HG03354 (cell line): ENCODE results near the gene LPAR1.
"Not testable (repeated sequence)": the region's sequence is repeated elsewhere in the genome, so short reads cannot be mapped to it uniquely, and the experiment has no call there.

Source experiments
- ATAC-seq: cut with Tn5 transposase; IDR thresholded peaks from one replicate; pipeline ENCODE4 v1.9.1; 2021; ENCODE audit warnings: mild to moderate bottlenecking; ENCODE audit not compliant: unreplicated experiment, poor library complexity, severe bottlenecking

LPAR1 gene

DNA sequence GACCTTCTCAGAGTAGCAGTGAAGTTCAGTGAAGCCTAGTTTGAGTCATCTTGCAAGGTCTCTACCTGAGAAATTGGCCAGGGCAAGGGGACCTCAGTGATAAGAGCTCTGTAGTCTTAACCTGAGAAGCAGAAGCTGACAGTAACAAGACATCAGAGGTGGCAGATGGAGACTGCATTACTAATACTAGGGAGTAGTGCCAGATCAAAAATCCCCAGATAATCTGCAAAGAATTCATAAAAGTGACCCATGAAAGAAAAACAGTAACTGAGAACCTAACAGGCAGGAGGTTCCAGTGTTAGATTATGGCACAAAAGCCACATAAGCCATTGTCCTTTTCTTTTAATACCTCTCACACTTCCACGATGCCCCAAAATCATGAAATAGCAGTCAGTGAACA, 194.1 kb downstream of the LPAR1 start:
- no peak for ATAC-seq

DNA sequence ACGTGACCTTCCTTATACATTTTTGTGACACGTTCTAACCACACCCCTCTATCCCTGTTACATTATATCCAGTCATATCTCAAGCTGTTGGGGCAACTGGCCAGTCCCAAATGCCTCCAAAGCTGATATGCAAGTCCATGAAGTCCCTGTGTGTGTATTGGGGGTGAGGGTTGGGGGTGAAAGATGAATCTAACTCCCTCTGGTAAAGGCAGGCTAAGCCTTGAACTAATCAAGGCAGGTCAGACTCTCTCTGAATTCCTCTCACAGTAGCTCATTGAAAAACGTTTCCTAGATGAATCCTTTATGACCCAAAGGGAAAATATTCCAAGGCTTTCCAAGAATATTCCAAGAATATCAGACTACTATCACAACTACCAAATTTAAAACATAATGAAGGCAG, 195.3 kb downstream of the LPAR1 start:
- no peak for ATAC-seq

DNA sequence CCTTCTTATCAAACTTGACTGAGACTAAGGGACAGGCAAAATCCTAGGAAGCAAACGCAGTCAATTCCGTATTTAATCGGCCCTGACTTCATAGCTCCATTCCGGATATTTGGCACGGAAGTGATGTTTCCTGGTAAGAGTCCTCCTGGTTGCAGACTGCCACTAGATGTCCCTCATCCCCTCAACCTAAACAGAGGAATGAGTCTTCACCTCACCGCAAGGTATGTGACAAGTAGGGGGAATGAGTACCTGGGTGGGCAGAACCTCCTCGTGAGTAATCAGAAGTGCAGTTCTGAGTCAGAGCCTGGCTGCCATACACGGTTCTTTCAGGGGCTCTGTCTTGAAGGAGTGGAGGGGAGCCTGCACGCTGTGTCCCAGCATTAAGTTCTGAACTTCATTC, 196.1 kb downstream of the LPAR1 start:
- ATAC-seq = no peak

DNA sequence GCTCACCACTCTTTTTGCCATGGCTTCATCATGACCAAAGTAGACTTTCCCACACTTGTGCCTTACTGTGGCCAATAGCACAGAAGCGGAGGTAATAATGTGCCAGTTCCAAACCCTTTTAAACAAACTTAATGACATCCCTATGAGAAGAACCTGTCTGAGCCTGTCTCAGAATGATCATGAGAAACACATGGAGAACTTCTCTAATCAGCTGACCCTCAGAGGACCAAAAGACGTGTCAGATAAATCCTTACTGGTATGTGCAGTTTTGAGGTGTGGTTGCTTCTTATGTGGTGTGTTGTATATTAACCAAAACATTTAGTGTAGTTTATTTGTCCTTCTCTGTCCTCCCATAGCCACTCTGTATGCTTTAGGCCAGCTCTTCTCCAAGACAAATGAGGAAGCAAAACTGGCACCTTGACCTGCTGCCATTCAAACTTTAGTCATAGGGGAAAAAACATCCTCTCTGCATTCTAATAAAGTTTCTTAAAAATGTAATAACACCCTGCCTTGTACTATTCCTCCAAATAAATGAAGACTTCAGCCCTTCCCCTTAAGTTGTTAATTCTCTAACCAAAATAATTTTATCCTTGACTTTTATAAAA, 200.8 kb downstream of the LPAR1 start:
- ATAC-seq = no peak

DNA sequence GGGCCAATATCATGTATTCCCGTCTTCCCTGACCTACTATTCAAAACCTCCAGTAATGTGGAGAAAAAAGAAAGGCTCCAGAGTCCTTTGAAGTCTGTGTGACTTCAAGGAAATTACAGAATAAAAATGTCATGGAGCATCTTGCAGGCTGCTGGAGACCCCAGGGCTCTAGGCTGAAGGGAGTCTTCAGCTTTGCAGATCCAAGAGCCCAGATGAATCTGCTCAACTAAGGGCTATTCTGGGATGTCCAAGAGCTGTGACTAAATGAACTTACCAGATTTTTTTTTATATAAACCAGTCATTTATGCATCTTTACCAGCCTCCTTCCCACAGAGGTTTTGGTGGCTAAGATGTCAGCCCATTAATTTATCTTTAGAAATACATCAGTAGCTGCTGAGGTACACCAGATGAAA, 202.4 kb downstream of the LPAR1 start:
- ATAC-seq = no peak

DNA sequence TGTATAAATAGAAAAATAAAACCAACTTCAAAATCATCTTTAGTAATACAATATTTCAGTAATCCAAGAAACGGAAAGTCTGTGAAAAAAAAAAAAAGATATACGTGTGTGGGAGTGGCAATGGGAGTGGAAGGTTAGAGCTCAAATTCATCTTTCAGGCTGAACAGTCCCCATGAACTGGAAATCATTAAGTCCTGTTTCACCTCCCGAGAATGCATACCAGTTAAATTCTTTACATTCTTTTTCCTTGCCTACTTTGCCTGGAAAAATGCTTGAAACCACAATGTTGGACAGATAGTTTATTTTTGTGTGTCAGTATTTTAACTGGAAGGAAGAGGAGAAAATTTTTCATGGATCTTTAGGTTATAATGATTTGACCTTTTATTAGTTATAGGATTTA, 202.9 kb downstream of the LPAR1 start:
- ATAC-seq = no peak

DNA sequence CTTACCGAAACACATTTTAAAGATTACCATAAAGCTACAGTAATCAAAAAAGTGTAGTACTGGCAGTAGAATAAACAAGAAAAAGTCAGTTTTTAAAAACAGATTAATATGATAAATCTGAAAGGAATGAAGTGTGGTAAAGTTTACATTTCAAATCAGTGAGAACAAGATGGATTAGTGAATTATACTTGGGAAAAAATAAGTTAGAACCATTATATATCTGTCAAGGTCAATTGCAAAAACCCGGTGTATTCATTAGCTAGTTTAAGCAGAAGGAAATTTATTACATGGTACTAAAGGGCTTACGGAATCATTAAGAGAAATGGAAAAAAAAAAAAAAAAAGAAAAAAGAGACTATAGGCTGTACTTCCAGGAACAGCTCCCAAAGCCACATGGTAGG, 205.3 kb downstream of the LPAR1 start:
- ATAC-seq = no peak

DNA sequence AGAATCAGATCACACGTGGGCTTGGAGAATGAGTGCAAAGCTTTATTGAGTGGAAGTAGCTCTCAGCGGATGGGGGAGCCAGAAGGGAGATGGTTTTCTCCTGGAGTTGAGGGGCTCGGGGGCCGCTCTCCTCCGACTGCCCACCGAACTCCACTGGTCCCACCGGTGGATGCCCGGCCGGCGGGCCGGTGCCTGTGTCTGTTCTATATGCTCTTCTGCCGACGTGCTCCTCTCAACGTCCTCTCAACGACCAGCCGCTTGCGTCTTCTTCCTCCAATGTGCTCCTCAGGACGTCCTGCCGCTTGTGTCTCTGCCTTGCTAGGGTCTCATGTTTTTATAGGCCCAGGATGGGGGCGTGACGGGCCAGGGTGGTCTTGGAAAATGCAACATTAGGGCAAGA, 207.8 kb downstream of the LPAR1 start:
- ATAC-seq = no peak

DNA sequence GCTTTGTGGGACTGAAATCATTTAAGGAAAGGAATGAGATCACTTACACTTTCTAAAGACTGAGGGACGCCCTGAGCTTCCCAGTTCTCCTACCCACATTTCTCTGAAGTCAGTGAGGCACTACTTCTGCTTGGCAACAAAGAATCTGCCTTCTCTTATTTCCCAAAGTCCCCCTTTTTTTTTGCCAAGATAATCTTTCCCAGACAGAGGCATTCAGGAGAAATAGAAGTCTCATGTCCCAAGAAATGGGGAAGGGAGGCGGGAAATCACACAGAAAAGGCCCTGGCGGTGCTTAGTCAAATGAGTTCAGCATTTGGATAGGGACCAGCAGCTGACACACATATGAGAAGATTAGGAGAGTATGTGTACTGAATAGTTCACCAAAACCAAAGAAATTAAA, 210.0 kb downstream of the LPAR1 start:
- ATAC-seq = no peak

DNA sequence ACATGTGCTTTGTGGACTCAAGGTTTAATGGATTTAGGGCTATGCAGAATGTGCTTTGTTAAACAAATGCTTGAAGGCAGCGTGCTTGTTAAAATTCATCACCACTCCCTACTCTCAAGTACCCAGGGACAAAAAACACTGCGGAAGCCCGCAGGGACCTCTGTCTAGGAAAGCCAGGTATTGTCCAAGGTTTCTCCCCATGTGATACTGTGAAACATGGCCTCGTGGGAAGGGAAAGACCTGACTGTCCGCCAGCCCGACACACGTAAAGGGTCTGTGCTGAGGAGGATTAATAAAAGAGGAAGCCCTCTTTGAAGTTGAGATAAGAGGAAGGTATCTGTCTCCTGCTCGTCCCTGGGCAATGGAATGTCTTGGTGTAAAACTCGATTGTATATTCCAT, 211.9 kb downstream of the LPAR1 start:
- not testable (repeated sequence) for ATAC-seq

DNA sequence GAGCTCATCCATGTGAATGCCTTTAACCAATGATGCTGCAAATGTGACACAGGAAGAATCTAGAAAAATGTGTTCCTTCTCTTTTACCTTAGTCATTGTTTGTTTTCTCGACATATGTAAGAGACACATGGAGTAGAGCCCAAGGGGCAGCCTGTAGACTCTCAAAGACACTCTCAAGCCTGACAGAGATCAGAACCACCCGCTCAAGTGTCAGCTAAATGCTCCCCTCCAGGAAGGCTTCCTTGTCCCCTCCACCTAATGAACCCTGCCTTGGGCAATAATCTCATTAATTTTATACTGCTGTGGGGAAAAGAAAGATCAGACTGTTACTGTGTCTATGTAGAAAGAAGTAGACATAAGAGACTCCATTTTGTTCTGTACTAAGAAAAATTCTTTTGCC, 212.3 kb downstream of the LPAR1 start:
- no peak for ATAC-seq

DNA sequence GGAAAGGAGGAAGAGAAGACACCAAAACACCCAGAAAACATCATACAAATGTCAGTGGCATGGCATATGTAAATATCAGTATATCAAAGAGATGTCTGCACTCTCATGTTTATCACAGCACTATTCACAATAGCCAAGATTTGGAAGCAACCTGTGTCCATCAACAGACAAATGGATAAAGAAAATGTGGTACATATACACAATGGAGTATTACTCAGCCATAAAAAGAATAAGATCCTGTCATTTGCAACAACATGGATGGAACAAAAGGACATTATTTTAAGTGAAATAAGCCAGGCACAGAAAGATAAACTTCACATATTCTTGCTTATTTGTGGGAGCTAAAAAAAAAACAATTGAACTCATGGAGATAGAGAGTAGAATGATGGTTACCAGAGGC, 213.1 kb downstream of the LPAR1 start:
- ATAC-seq = not testable (repeated sequence)
